Liver (tissue), 9 donors: ENCODE data around the gene STAM2. TPM values are rescaled to one million over a fixed set of nuclear protein-coding genes. Genes with fewer than 3 reads are reported as not detected.

Experiments
- DNase-seq: peaks from one replicate; pipeline ENCODE4 v3.0.0-alpha.2; 2017; ENCODE audit warnings: low spot score
- H3K27ac ChIP-seq, 2 donors: one replicate each; pipeline ENCODE4 v1.7.0; 2013; ENCODE audit warnings: inconsistent platforms in 2 of 2, low read length in 2 of 2, control low read depth in 1 of 2, low read depth in 1 of 2, mild to moderate bottlenecking in 1 of 2
- H3K27me3 ChIP-seq, 4 donors: one replicate each; pipeline versions ENCODE4 v1.6.1 to v1.7.0; 2013; ENCODE audit warnings: low read length in 3 of 4, inconsistent platforms in 1 of 4, mild to moderate bottlenecking in 1 of 4, moderate library complexity in 1 of 4; ENCODE audit not compliant: control insufficient read depth in 4 of 4, insufficient read depth in 4 of 4
- H3K36me3 ChIP-seq, 4 donors: one replicate each; pipeline versions ENCODE4 v1.6.1 to v1.7.0; 2013; ENCODE audit warnings: low read length in 3 of 4, mild to moderate bottlenecking in 3 of 4, low read depth in 1 of 4, moderate library complexity in 1 of 4; ENCODE audit not compliant: control insufficient read depth in 4 of 4, insufficient read depth in 3 of 4
- H3K4me1 ChIP-seq, 4 donors: one replicate each; pipeline versions ENCODE4 v1.6.1 to v1.7.0; 2013; ENCODE audit warnings: low read length in 3 of 4, mild to moderate bottlenecking in 3 of 4, moderate library complexity in 1 of 4; ENCODE audit not compliant: control insufficient read depth in 4 of 4, insufficient read depth in 4 of 4
- H3K4me3 ChIP-seq, 3 donors: one replicate each; pipeline versions ENCODE4 v1.6.1 to v1.7.0; 2013; ENCODE audit warnings: low read length in 3 of 3, control low read depth in 1 of 3, low read depth in 1 of 3, mild to moderate bottlenecking in 1 of 3
- H3K9ac ChIP-seq, 2 donors: one replicate each; pipeline ENCODE4 v1.7.0; 2013; ENCODE audit warnings: low read length in 2 of 2, mild to moderate bottlenecking in 2 of 2, moderate library complexity in 2 of 2, control low read depth in 1 of 2, low read depth in 1 of 2
- H3K9me3 ChIP-seq, 4 donors: one replicate each; pipeline versions ENCODE4 v1.6.1 to v1.7.0; 2013; ENCODE audit warnings: low read length in 3 of 4; ENCODE audit not compliant: control insufficient read depth in 4 of 4
- CTCF ChIP-seq: fragments of 150-350 bp; IDR thresholded peaks from 2 replicates; pipeline ENCODE4 v1.5.1; 2017; ENCODE audit warnings: improper control_type of control experiment, low read depth, low read length; ENCODE audit not compliant: missing input control
- EGR1 ChIP-seq, 2 donors: IDR thresholded peaks; 2 replicates each; pipeline ENCODE4 v1.6.1; 2016 to 2018; ENCODE audit warnings: antibody characterized with exemption in 2 of 2, low read depth in 2 of 2
- FOXA1 ChIP-seq: IDR thresholded peaks from 2 replicates; pipeline ENCODE4 v1.6.1; 2016; ENCODE audit warnings: antibody characterized with exemption
- FOXA2 ChIP-seq: IDR thresholded peaks from 2 replicates; pipeline ENCODE4 v1.6.1; 2016; ENCODE audit warnings: antibody characterized with exemption
- GABPA ChIP-seq, 2 donors: IDR thresholded peaks in 1 of 2; conservative IDR thresholded peaks in 1 of 2; 2 replicates each; pipeline ENCODE4 v1.6.1; 2016; ENCODE audit warnings: antibody characterized with exemption in 2 of 2, mild to moderate bottlenecking in 1 of 2, moderate library complexity in 1 of 2
- HNF4A ChIP-seq, 2 donors: conservative IDR thresholded peaks; 2 replicates each; pipeline ENCODE4 v1.6.1; 2016; ENCODE audit warnings: antibody characterized with exemption in 2 of 2, mild to moderate bottlenecking in 2 of 2
- JUND ChIP-seq, 2 donors: IDR thresholded peaks; 2 replicates each; pipeline ENCODE4 v1.6.1; 2016; ENCODE audit warnings: antibody characterized with exemption in 2 of 2
- MAX ChIP-seq: IDR thresholded peaks from 2 replicates; pipeline ENCODE4 v1.6.1; 2016; ENCODE audit warnings: antibody characterized with exemption
- NR2F2 ChIP-seq: IDR thresholded peaks from 2 replicates; pipeline ENCODE4 v1.6.1; 2016; ENCODE audit warnings: antibody characterized with exemption
- RAD21 ChIP-seq, 2 donors: IDR thresholded peaks; 2 replicates each; pipeline ENCODE4 v1.6.1; 2016; ENCODE audit warnings: antibody characterized with exemption in 2 of 2, mild to moderate bottlenecking in 2 of 2
- REST ChIP-seq: IDR thresholded peaks from 2 replicates; pipeline ENCODE4 v1.6.1; 2016; ENCODE audit warnings: antibody characterized with exemption, mild to moderate bottlenecking
- RXRA ChIP-seq, 2 donors: IDR thresholded peaks; 2 replicates each; pipeline ENCODE4 v1.6.1; 2017 to 2018; ENCODE audit warnings: antibody characterized with exemption in 2 of 2, mild to moderate bottlenecking in 1 of 2
- SP1 ChIP-seq: IDR thresholded peaks from 2 replicates; pipeline ENCODE4 v1.6.1; 2018; ENCODE audit warnings: antibody characterized with exemption, mild to moderate bottlenecking
- TAF1 ChIP-seq: conservative IDR thresholded peaks from 2 replicates; pipeline ENCODE4 v1.6.1; 2016; ENCODE audit warnings: antibody characterized with exemption, mild to moderate bottlenecking
- YY1 ChIP-seq: IDR thresholded peaks from 2 replicates; pipeline ENCODE4 v1.6.1; 2016; ENCODE audit warnings: antibody characterized with exemption, mild to moderate bottlenecking
- ZBTB33 ChIP-seq: IDR thresholded peaks from 2 replicates; pipeline ENCODE4 v1.6.1; 2016; ENCODE audit warnings: antibody characterized with exemption
- WGBS: extraction: QIAGEN DNeasy Blood & Tissue Kit; methylation state at CpG from one replicate; pipeline ENCODE4 v1.1.7; 2013; 5-methylcytosine and 5-hydroxymethylcytosine counted together
- polyA plus RNA-seq, 2 donors: library from polyadenylated mRNA; stranded (reverse) in 1 of 2; unstranded in 1 of 2; fragments of 200-250 nt in 1 of 2; fragments of >200 nt in 1 of 2; fragmentation: Nextera tagmentation in 1 of 2; extraction: Ambion mirVana in 1 of 2; gene quantifications; one replicate each; pipeline versions ENCODE4 v1.2.1 to v1.2.3, GENCODE V29; 2013 to 2015
- total RNA-seq, 2 donors: library from RNA; depleted of rRNA; stranded (reverse); fragments of >200 nt; gene quantifications; one replicate each; pipeline ENCODE4 v1.2.3, GENCODE V29; 2014
- donor health status: healthy.
- donor health status: healthy.
- donor health status: healthy.
- donor health status: healthy.
- donor health status: healthy.

Gene STAM2
- 10 to 100 TPM; 10.3 to 18.0 TPM for total RNA-seq
- polyA plus RNA-seq, result 1 to 10 TPM; 4.0 TPM

- H3K9ac ChIP-seq, result peak within 1 kb of the TSS; percentile 87 to 93
- no peaks in the 10 kb centered on the region for H3K9me3 ChIP-seq
- no peaks in the 10 kb centered on the region for H3K36me3 ChIP-seq
- DNase-seq, result peak; percentile 96
- TF ChIP-seq NR2F2, result no peak
- TF ChIP-seq FOXA2, result no peak
- peak; percentile 44 for TF ChIP-seq MAX
- TF ChIP-seq FOXA1, result no peak
- peak; percentile 88 to 92 for TF ChIP-seq RAD21 (IDR thresholded peaks at IDR 0.05)
- peak; percentile 65 for TF ChIP-seq REST
- TF ChIP-seq JUND (IDR thresholded peaks at IDR 0.05), result no peak
- peak; percentile 97 for TF ChIP-seq CTCF
- TF ChIP-seq ZBTB33, result peak; percentile 86
- peak; percentile 69 for TF ChIP-seq SP1
- peak; percentile 85 to 95 for TF ChIP-seq GABPA (IDR thresholded peaks at IDR 0.05 in 1 of 2, conservative IDR thresholded peaks at IDR 0.05 in 1 of 2)
- peak in 1 of 2 donors; percentile 42 for TF ChIP-seq HNF4A (conservative IDR thresholded peaks at IDR 0.05)
- peak; percentile 82 for TF ChIP-seq YY1
- peak; percentile 42 for TF ChIP-seq RXRA (IDR thresholded peaks at IDR 0.05)
- peak; percentile 49 to 71 for TF ChIP-seq EGR1 (IDR thresholded peaks at IDR 0.05; ENCODE audit: low read depth in 2 of 2)
- TF ChIP-seq TAF1, result peak; percentile 79
- no peaks in the 10 kb centered on the region for H3K27me3 ChIP-seq
- peaks cover 6 to 29% (median 21%) of the 10 kb centered on the region in 4 donors for H3K4me1 ChIP-seq
- peak within 1 kb of the TSS; percentile 71 to 92 (median 82) for H3K4me3 ChIP-seq
- under 1% methylated on average over 72 of the region's 72 CpGs for WGBS
- peak within 1 kb of the TSS; percentile 94 to 96 for H3K27ac ChIP-seq
Measured at GRCh38 chr2:152175368-152176112, at the start of gene STAM2. Gene STAM2 (minus strand): TSS chr2:152175763. CDS start chr2:152175642, 121 bp downstream.
